ENCODE measurements around the gene BTN2A1.
"Not testable (repeated sequence)": the region's sequence is repeated elsewhere in the genome, so short reads cannot be mapped to it uniquely, and the experiment has no call there.

The BTN2A1 gene

GRCh38 chr6:26447257-26447656 lies 10.5 kb upstream of the BTN2A1 start:
- TF ChIP-seq, protein P1, sequence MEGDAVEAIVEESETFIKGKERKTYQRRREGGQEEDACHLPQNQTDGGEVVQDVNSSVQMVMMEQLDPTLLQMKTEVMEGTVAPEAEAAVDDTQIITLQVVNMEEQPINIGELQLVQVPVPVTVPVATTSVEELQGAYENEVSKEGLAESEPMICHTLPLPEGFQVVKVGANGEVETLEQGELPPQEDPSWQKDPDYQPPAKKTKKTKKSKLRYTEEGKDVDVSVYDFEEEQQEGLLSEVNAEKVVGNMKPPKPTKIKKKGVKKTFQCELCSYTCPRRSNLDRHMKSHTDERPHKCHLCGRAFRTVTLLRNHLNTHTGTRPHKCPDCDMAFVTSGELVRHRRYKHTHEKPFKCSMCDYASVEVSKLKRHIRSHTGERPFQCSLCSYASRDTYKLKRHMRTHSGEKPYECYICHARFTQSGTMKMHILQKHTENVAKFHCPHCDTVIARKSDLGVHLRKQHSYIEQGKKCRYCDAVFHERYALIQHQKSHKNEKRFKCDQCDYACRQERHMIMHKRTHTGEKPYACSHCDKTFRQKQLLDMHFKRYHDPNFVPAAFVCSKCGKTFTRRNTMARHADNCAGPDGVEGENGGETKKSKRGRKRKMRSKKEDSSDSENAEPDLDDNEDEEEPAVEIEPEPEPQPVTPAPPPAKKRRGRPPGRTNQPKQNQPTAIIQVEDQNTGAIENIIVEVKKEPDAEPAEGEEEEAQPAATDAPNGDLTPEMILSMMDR (IDR thresholded peaks at IDR 0.05; ENCODE audit: extremely low read depth, missing control alignments), result no peak
- DNase-seq (ENCODE audit: low spot score), result no peak

DNA sequence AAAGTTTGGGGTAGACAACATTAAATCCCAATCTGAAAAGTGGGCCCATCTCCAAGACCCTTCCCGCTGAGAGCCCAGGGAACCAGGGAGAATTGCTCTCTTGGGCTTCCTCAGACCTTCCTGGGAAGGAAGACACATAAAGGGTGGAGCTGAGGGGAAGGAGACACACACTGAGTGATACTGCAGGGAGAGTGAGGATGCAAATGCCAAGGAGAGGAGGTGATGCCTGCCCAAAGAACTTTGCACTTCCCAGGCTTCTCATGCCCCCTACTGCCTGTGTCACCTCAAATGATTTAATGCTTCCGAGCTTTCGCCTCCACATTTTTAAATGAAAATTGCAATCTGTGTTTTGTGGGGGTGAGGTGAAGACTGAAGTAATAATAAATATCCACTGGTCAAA lies 7.5 kb upstream of the BTN2A1 start:
- DNase-seq (ENCODE audit: low spot score), result no peak
- TF ChIP-seq, protein P1 (IDR thresholded peaks at IDR 0.05; ENCODE audit: extremely low read depth, missing control alignments), result no peak

DNA sequence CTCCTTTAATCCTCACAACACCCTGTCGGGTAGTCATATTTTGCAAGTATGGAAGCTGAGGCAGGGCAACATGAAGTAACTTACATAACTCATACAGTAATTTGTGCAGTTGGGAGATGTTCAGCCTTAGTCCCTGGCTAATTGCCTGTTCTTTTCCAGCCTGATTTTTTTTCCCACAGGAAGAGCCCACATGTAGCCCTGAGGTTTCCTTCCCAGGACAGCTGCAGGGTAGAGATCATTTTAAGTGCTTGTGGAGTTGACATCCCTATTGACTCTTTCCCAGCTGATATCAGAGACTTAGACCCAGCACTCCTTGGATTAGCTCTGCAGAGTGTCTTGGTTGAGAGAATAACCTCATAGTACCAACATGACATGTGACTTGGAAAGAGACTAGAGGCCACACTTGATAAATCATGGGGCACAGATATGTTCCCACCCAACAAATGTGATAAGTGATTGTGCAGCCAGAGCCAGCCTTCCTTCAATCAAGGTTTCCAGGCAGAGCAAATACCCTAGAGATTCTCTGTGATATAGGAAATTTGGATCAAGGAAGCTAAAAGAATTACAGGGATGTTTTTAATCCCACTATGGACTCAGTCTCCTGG lies 5.0 kb upstream of the BTN2A1 start:
- TF ChIP-seq, protein P1 (IDR thresholded peaks at IDR 0.05; ENCODE audit: extremely low read depth, missing control alignments), result no peak
- DNase-seq (ENCODE audit: low spot score), result no peak

DNA sequence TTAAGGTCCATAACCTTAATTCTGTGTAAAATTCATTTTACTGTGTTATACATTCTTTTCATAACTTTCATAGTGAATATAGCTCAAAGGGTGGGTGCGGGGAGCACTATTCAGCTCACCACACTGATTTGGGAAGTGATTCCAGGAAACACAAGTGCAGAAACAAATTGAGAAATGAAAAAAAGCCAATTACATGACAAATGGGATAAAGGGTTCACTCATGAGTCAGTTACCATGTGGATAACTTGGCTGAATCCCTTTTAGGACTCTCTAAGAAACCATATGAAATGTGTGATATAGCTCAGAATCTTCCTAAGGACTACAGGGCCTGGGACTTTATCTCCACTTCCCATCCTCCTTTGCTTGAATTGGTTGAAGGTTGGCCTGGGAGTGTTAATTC lies 3.1 kb upstream of the BTN2A1 start:
- TF ChIP-seq, protein P1 (IDR thresholded peaks at IDR 0.05; ENCODE audit: extremely low read depth, missing control alignments), result no peak
- no peak for DNase-seq (ENCODE audit: low spot score)

- no peak for DNase-seq (ENCODE audit: low spot score)
- TF ChIP-seq, protein P1 (IDR thresholded peaks at IDR 0.05; ENCODE audit: extremely low read depth, missing control alignments), result no peak
Observed at GRCh38 chr6:26455357-26455970, 2.3 kb upstream of the BTN2A1 start.

DNA sequence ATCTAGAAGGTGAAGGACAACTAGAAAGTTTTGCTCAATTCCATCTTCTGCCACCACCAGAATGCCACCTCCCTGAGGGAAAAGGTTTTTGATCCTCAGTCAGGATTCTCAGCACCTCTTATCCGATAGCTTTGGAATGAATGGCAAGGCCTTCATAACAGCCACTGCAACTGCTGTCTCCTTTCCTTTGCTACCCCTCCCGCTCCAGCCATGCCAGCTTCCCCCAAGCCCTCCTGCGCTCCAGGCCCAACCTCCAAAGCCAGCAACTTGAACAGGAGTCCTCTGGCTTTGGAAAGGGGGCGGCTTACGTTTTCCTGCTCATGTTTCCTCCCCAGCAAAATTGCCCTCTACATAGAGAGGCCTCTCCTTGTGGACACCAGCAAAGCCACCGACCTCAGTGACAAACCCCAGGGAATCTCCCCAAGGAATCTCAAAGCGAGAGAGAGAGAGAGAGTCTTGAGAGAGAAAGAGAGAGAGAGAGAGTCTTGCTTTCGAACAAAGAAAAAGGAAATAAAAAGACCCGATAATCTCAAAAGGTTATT lies 420 bp upstream of the BTN2A1 start:
- TF ChIP-seq, protein P1 (IDR thresholded peaks at IDR 0.05; ENCODE audit: extremely low read depth, missing control alignments), result no peak
- DNase-seq (ENCODE audit: low spot score), result no peak

- no peak for DNase-seq (ENCODE audit: low spot score)
- TF ChIP-seq, protein P1 (IDR thresholded peaks at IDR 0.05; ENCODE audit: extremely low read depth, missing control alignments), result no peak
Observed at GRCh38 chr6:26459023-26459810, 1.5 kb downstream of the BTN2A1 start.

DNA sequence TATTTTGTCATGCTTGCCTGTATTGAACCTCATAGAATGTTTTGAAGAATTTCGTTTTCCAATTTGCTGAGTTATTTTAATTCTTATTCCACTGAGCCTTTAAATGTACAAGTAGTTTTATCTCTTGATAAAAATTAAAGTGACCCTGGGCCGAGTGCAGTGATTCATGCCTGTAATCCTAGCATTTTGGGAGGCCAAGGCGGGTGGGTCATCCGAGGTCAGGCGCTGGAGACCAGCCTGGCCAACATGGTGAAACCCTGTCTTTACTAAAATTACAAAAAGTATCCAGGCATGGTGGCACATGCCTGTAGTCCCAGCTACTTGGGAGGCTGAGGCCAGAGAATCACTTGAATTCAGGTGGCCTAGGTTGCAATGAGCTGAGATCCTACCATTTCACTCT lies 3.6 kb downstream of the BTN2A1 start:
- not testable (repeated sequence) for DNase-seq (ENCODE audit: low spot score)

Measured in GM20000 (cell line).